ENCODE results near the gene MICAL2.

DNA sequence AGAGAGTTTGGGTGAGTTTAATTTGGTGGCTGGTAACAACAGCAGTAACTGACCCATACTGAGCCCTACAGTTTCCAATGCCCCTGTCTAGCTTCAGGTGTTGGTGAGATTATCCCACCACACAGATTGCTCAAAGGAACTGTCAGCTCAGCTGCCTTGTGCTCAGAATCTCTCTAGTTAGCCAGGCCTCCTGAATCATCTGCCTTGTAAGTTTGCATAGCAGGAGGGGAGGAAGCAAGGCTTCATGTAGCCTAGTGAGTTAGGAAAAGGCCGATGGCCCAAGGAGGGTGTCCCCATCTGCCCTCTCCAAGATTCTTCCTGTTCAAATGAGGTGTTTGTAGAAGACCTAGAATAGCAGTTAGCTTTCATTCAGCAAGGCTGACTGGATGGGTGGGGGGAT, 74.3 kb downstream of the MICAL2 start:
- TF ChIP-seq, protein P1, sequence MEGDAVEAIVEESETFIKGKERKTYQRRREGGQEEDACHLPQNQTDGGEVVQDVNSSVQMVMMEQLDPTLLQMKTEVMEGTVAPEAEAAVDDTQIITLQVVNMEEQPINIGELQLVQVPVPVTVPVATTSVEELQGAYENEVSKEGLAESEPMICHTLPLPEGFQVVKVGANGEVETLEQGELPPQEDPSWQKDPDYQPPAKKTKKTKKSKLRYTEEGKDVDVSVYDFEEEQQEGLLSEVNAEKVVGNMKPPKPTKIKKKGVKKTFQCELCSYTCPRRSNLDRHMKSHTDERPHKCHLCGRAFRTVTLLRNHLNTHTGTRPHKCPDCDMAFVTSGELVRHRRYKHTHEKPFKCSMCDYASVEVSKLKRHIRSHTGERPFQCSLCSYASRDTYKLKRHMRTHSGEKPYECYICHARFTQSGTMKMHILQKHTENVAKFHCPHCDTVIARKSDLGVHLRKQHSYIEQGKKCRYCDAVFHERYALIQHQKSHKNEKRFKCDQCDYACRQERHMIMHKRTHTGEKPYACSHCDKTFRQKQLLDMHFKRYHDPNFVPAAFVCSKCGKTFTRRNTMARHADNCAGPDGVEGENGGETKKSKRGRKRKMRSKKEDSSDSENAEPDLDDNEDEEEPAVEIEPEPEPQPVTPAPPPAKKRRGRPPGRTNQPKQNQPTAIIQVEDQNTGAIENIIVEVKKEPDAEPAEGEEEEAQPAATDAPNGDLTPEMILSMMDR (IDR thresholded peaks at IDR 0.05): no peak
- no peak for TF ChIP-seq ZFX (IDR thresholded peaks at IDR 0.05; ENCODE audit: borderline replicate concordance)

All from 22Rv1 (cell line).